ENCODE data around the gene RAB31. TPM values are rescaled to one million over a fixed set of nuclear protein-coding genes. Genes with fewer than 3 reads are reported as not detected.

RAB31 gene
- total RNA-seq, 1 donor from 2014 or later, result 47.7 TPM

GRCh38 chr18:9796011-9796410 is 87.9 kb downstream of the RAB31 start:
- FAIRE-seq (no peak), DNase-seq (ENCODE audit: low read depth) (no peak)
- Histone ChIP-seq H3K4me3 (ENCODE audit: low read depth, low read length) (no peak overlapping the region), H3K27me3 (ENCODE audit: control insufficient read depth, insufficient read depth, low read length) (no peaks in the 10 kb centered on the region), H3K36me3 (ENCODE audit: control insufficient read depth, insufficient read depth, low read length) (peaks cover 3% of the 10 kb centered on the region)
- no peak for TF ChIP-seq CTCF (IDR thresholded peaks at IDR 0.05; ENCODE audit: insufficient read depth, low read length, severe bottlenecking)

DNA sequence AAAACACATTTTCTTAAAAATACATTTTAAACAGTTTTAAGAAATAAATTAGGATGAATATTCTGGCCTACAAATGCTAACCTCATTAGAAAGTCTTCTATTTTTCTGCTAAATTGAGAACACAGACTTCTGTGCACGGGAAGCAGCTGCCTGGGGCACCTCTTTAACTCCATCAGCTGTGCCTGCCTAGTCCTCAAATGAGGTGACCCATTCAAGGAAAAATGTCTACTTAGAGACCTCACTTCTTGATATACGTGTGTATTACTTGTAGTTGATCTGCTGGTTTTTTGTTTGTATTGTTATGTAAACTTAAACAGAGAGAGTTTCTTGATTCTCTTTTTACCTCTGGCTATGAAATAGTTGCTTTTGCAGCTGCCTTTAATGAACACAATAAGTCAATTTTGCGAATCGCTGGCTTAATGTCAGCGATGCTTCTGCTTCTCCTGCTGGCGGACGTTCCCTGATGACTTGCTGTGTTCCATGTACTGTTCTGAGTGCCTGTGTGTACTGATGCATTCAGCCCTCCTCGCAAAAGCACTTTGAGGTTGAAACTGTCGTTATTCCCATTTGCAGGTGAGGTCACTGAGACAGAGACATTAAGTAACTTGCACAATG is 88.9 kb downstream of the RAB31 start:
- no peak overlapping the region for H3K4me3 ChIP-seq (ENCODE audit: low read depth, low read length)
- H3K36me3 ChIP-seq (ENCODE audit: control insufficient read depth, insufficient read depth, low read length), result peaks cover 3% of the 10 kb centered on the region
- no peak for FAIRE-seq
- DNase-seq (ENCODE audit: low read depth), result no peak
- no peak for TF ChIP-seq CTCF (IDR thresholded peaks at IDR 0.05; ENCODE audit: insufficient read depth, low read length, severe bottlenecking)
- no peaks in the 10 kb centered on the region for H3K27me3 ChIP-seq (ENCODE audit: control insufficient read depth, insufficient read depth, low read length)

DNA sequence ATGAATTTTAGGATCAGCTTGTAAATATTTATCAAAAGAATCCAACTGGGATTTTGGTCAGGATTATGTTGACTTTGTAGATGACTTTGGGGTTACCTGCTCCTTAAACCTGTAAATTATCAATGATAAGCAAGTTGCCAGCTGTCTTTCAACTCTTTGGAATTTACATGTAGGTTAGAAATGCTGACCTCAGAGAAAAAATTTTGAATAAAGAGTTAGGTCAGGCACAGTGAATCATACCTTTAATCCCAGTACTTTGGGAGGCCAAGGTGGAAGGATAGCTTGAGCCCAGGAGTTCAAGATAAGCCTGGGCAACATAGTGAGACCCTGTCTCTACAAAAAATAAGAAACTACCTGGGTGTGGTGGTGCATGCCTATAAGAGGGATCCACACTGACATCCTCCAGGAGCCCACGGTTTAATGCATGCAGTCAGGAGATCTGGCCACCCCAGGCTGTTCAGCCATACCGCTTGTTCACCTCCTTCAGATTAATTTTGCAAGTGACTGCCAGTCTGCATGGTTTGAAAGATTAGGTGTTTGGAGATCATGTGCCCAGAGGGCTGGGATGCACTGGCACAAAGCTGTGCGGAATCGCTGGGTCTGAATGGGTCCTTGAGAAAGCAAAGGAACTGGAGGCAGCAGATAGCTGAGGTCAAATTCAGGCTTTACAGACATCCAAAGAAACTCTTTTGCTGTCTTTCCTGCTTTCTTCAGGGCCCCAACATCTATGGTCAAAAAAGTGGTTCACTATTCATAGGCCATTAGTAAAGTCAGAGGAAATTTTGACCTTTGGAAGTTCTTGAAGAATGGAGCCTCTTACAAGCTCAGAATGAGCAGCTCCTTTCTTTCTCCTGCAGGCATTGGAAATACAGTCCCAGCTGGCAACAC is 94.3 kb downstream of the RAB31 start:
- H3K36me3 ChIP-seq (ENCODE audit: control insufficient read depth, insufficient read depth, low read length), result no peaks in the 10 kb centered on the region
- FAIRE-seq, result no peak

DNA sequence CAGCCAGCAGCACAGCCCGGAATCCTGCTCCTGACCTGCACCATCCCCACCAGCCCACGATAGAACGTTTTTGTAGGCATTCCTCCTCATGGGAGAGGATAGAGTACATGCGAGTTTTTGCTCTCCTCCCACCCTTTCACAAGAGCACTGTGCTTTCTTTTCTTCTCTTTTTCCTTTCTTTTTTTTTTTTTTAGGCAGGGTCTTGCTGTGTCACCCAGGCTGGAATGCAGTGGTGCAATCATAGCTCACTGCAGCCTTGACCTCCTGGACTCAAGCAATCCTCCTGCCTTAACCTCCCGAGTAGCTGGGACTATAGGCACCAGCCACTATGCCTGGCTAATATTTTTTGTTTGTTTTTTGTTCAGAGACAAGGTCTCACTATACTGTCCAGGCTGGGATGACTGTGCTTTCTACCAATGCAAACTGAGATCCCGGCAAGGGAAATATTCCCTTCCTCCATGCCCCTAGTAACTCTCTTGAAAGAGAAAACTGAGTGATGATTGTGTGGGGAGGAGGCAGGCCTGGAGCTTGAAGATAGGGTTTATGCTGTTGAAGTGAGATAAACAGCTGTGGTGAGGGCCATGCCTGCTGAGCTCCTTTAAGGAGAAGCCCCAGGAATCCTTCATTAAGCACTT is 95.1 kb downstream of the RAB31 start:
- no peaks in the 10 kb centered on the region for H3K36me3 ChIP-seq (ENCODE audit: control insufficient read depth, insufficient read depth, low read length)
- no peak for TF ChIP-seq CTCF (IDR thresholded peaks at IDR 0.05; ENCODE audit: insufficient read depth, low read length, severe bottlenecking)
- H3K4me3 ChIP-seq (ENCODE audit: low read depth, low read length), result no peak overlapping the region
- no peak for FAIRE-seq
- no peaks in the 10 kb centered on the region for H3K27me3 ChIP-seq (ENCODE audit: control insufficient read depth, insufficient read depth, low read length)
- no peak for DNase-seq (ENCODE audit: low read depth)

More for the DNA sequence above, 94.3 kb downstream of the RAB31 start:
- DNase-seq (ENCODE audit: low read depth), result no peak
- Histone ChIP-seq H3K4me3 (ENCODE audit: low read depth, low read length) (no peak overlapping the region), H3K27me3 (ENCODE audit: control insufficient read depth, insufficient read depth, low read length) (no peaks in the 10 kb centered on the region)
- no peak for TF ChIP-seq CTCF (IDR thresholded peaks at IDR 0.05; ENCODE audit: insufficient read depth, low read length, severe bottlenecking)

DNA sequence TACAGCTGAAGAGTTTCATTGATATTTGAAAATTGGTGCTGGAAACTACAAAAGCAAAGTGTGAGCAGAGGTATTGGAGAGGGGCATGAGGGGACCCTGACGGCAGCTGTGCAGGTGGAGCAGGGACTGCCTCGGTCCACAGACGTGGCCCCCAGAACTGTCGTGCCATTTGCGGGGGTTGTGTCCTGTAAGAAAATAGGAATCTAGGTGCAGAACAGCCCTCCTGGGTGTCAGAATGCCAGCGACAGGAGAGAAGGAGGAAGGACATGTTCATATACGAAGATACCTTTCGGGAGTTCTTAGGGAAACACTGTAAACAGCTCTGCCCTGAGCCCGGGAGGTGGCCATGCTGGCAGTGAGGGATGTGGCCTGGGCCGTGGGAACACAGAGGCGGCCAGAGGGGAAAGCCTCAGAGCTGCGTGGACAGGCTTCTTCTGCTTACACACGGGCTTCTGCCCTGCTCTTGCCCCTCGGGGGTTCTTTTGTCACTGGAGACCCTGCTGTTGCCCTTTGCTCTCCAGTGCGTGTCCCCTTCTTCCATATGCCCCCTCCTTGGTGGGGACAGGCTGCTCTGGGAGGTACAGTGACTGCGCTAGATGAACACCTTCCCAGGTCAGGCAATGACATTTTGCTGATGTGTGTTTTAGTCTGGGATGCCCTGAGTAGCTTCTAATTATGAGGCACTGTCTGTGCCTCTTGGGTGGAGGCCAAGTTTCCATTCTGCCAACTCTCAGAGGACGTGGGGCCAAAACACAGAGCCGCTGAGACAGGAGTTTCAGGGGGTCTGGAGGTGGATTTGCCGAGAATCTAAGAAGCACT is 95.8 kb downstream of the RAB31 start:
- DNase-seq (ENCODE audit: low read depth) (no peak), FAIRE-seq (peak; percentile 7)
- no peak for TF ChIP-seq CTCF (IDR thresholded peaks at IDR 0.05; ENCODE audit: insufficient read depth, low read length, severe bottlenecking)
- H3K27me3 ChIP-seq (ENCODE audit: control insufficient read depth, insufficient read depth, low read length), result no peaks in the 10 kb centered on the region
- H3K4me3 ChIP-seq (ENCODE audit: low read depth, low read length), result no peak overlapping the region
- H3K36me3 ChIP-seq (ENCODE audit: control insufficient read depth, insufficient read depth, low read length), result no peaks in the 10 kb centered on the region
